OCI-LY3 (cell line): Measurements from ENCODE around the gene VWC2L.

Source experiments
- H2AFZ ChIP-seq: fragments of 200-600, 300-600 bp; shearing (Covaris generic); 2 replicates; pipeline ENCODE4 v1.6.0; 2014; ENCODE audit warnings: antibody characterized with exemption, low read depth, low read length
- H3K27ac ChIP-seq: fragments of 200-600, 300-600 bp; sonication (generic); 2 replicates; pipeline ENCODE4 v1.5.1; 2014; ENCODE audit warnings: mild to moderate bottlenecking, low read length, moderate library complexity, mixed read lengths
- H3K27me3 ChIP-seq: fragments of 200-600, 300-600 bp; sonication (generic); 2 replicates; pipeline ENCODE4 v1.6.1; 2014; ENCODE audit warnings: low read depth, low read length, mixed read lengths
- H3K36me3 ChIP-seq: fragments of 200-600, 300-600 bp; sonication (generic); replicated peaks from 2 replicates; pipeline ENCODE3; 2014; ENCODE audit warnings: low read depth, low read length, mixed read lengths
- H3K4me1 ChIP-seq: fragments of 300-600, 200-600 bp; sonication (generic); 2 replicates; pipeline ENCODE4 v1.6.1; 2014; ENCODE audit warnings: low read length, mixed read lengths
- H3K4me2 ChIP-seq: fragments of 200-600, 300-600 bp; sonication (generic); 2 replicates; pipeline ENCODE4 v1.6.1; 2014; ENCODE audit warnings: low read length, mixed read lengths
- H3K4me3 ChIP-seq: fragments of 300-600, 200-600 bp; sonication (generic); 2 replicates; pipeline ENCODE4 v1.5.1; 2014; ENCODE audit warnings: antibody characterized with exemption, mild to moderate bottlenecking, low read length, moderate library complexity
- H3K79me2 ChIP-seq: fragments of 300-600, 200-600 bp; shearing (Covaris generic); 2 replicates; pipeline ENCODE4 v1.6.1; 2014; ENCODE audit warnings: mild to moderate bottlenecking, low read length, mixed read lengths
- H3K9ac ChIP-seq: fragments of 300-600, 200-600 bp; shearing (Covaris generic); 2 replicates; pipeline ENCODE4 v1.6.0; 2014; ENCODE audit warnings: mild to moderate bottlenecking, low read length, moderate library complexity
- H3K9me3 ChIP-seq: fragments of 200-600, 300-600 bp; shearing (Covaris generic); 2 replicates; pipeline ENCODE4 v1.6.1; 2014; ENCODE audit warnings: low read length, mixed read lengths; ENCODE audit not compliant: insufficient read depth
- H4K20me1 ChIP-seq: fragments of 200-600, 300-600 bp; sonication (generic); 2 replicates; pipeline ENCODE4 v1.6.1; 2016; ENCODE audit warnings: low read length, mixed read lengths; ENCODE audit not compliant: insufficient read depth
- EZH2phosphoT487 ChIP-seq: fragments of 200-600 bp; shearing (Covaris generic); IDR thresholded peaks from 2 replicates; pipeline ENCODE4 v1.6.1; 2018; ENCODE audit warnings: antibody characterized with exemption, mixed run types, low read depth
- TF ChIP-seq, protein P1 (sequence below): fragments of 200-600, 300-600 bp; sonication (generic); IDR thresholded peaks from 2 replicates; pipeline ENCODE4 v1.5.1; 2014; ENCODE audit warnings: antibody characterized with exemption, low read length, low read depth

VWC2L gene

DNA sequence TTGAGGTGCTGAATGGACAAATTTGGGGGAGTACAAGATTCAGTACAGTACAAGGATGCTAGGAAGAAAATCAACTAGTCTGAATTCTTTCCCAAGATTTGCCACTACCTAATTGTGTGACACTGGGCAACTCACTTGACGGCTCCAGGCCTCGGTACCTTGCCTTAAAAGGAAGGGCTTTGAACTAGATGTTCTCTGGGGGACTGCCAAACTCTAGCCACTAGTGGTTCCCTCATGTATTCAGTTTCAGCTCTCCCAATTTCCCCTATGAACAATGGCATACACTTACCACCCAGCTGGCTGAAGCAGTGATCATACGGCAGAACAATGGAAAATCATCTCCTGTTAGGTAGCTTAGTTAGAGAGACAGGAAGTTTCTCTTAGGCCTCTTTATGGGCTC is 73.4 kb downstream of the VWC2L start:
- TF ChIP-seq, protein P1, sequence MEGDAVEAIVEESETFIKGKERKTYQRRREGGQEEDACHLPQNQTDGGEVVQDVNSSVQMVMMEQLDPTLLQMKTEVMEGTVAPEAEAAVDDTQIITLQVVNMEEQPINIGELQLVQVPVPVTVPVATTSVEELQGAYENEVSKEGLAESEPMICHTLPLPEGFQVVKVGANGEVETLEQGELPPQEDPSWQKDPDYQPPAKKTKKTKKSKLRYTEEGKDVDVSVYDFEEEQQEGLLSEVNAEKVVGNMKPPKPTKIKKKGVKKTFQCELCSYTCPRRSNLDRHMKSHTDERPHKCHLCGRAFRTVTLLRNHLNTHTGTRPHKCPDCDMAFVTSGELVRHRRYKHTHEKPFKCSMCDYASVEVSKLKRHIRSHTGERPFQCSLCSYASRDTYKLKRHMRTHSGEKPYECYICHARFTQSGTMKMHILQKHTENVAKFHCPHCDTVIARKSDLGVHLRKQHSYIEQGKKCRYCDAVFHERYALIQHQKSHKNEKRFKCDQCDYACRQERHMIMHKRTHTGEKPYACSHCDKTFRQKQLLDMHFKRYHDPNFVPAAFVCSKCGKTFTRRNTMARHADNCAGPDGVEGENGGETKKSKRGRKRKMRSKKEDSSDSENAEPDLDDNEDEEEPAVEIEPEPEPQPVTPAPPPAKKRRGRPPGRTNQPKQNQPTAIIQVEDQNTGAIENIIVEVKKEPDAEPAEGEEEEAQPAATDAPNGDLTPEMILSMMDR, result no peak
- TF ChIP-seq EZH2phosphoT487, result no peak
- Histone ChIP-seq H3K79me2 (no peaks in the 10 kb centered on the region), H3K4me1 (peaks cover 7% of the 10 kb centered on the region), H3K9me3 (no peaks in the 10 kb centered on the region), H3K4me3 (no peak overlapping the region), H3K4me2 (no peak overlapping the region), H3K27me3 (no peaks in the 10 kb centered on the region), H4K20me1 (no peaks in the 10 kb centered on the region), H2AFZ (no peak overlapping the region), H3K9ac (no peak overlapping the region), H3K36me3 (no peaks in the 10 kb centered on the region), H3K27ac (no peak overlapping the region)

GRCh38 chr2:214484701-214485100 is 73.8 kb downstream of the VWC2L start:
- no peak overlapping the region for H3K27ac ChIP-seq
- H3K27me3 ChIP-seq, result no peaks in the 10 kb centered on the region
- H3K4me3 ChIP-seq, result no peak overlapping the region
- no peak overlapping the region for H3K4me2 ChIP-seq
- no peaks in the 10 kb centered on the region for H4K20me1 ChIP-seq
- no peaks in the 10 kb centered on the region for H3K9me3 ChIP-seq
- H3K36me3 ChIP-seq, result no peaks in the 10 kb centered on the region
- H3K4me1 ChIP-seq, result peaks cover 7% of the 10 kb centered on the region
- H3K9ac ChIP-seq, result no peak overlapping the region
- H2AFZ ChIP-seq, result no peak overlapping the region
- H3K79me2 ChIP-seq, result no peaks in the 10 kb centered on the region
- no peak for TF ChIP-seq EZH2phosphoT487
- TF ChIP-seq, protein P1, result no peak

DNA sequence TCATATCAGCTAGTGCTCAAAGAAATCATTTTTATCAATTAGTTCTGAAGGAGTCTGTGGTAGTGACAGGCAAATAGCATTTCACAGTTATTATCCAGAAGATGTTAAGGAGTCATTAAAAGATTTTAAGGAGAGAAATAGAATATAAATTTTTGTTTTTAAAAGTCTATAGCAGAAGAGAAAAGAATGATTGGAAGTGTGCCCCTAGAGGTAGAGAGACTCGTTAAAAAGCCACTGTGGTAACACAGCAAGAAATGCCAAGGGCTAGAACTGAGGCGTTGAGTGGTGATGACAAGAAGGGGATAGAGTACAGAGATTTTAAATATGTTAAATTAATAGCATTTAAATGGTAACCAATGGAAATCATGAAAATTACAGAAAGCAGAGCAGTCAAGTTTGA is 78.3 kb downstream of the VWC2L start:
- no peaks in the 10 kb centered on the region for H4K20me1 ChIP-seq
- H3K4me3 ChIP-seq, result no peak overlapping the region
- H3K27me3 ChIP-seq, result no peaks in the 10 kb centered on the region
- H3K27ac ChIP-seq, result no peak overlapping the region
- no peaks in the 10 kb centered on the region for H3K79me2 ChIP-seq
- H3K9me3 ChIP-seq, result no peaks in the 10 kb centered on the region
- TF ChIP-seq, protein P1, result peak; percentile 15; the same call in 1 of the 2 replicates
- TF ChIP-seq EZH2phosphoT487, result no peak
- no peak overlapping the region for H3K4me2 ChIP-seq
- H2AFZ ChIP-seq, result no peak overlapping the region
- no peaks in the 10 kb centered on the region for H3K36me3 ChIP-seq
- H3K9ac ChIP-seq, result no peak overlapping the region
- H3K4me1 ChIP-seq, result no peaks in the 10 kb centered on the region

GRCh38 chr2:214489702-214490101 is 78.8 kb downstream of the VWC2L start:
- Histone ChIP-seq H3K36me3 (no peaks in the 10 kb centered on the region), H2AFZ (no peak overlapping the region), H3K4me1 (no peaks in the 10 kb centered on the region), H3K4me3 (no peak overlapping the region), H3K9me3 (no peaks in the 10 kb centered on the region), H3K27ac (no peak overlapping the region), H3K27me3 (no peaks in the 10 kb centered on the region), H3K4me2 (no peak overlapping the region), H4K20me1 (no peaks in the 10 kb centered on the region), H3K79me2 (no peaks in the 10 kb centered on the region), H3K9ac (no peak overlapping the region)
- no peak for TF ChIP-seq EZH2phosphoT487
- TF ChIP-seq, protein P1, result no peak
